ENCODE results near the gene CCL26.

Gene CCL26

DNA sequence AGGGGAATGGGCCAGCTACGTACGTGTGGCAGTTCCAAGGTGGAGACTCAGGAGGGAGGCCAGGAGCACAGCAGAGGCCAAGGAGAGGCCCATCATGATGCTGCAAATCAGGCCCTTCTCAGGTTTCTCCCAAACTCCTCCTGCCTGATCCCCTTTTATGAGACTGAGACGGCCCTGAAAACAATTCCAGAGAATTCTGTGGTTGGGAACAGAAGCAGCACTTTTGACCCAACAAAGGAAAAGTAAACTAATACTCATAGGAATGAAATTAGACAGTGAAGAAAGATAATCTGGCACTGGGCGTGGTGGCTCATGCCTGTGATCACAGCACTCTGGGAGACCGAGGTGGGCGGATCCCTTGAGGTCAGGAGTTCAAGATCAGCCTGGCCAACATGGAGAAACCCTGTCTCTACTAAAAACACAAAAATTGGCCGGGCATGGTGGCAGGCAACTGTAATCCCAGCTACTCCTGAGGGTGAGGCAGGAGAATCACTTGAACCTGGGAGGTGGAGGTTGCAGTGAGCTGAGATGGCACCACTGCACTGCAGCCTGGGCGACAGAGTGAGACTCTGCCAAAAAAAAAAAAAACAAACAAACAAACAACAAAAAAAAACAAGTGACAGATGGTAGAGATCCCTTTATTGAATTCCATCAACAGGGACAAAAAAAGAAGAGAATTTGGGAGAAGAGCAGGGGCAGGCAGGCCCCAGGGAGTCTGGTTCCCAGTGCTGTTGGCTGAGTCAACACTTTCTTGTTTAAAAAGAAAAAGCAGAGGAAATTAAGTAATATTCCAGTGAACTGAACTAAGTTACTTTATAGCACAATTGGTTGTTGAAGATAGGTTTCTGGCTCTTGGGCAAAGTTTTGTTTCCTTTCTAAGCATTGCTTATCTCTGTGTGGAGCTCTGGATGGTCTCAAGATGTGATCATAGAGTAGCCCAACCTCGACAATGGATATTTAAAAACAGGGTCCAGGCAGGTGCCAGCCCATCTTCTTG lies at the start of gene CCL26:
Gene CCL26 (minus strand): TSS at position 131 of the 997 bp plus-strand sequence. CDS start 35 bp downstream, at position 96.
- FAIRE-seq (no peak), DNase-seq (ENCODE audit: insufficient read length, low spot score) (no peak)

DNA sequence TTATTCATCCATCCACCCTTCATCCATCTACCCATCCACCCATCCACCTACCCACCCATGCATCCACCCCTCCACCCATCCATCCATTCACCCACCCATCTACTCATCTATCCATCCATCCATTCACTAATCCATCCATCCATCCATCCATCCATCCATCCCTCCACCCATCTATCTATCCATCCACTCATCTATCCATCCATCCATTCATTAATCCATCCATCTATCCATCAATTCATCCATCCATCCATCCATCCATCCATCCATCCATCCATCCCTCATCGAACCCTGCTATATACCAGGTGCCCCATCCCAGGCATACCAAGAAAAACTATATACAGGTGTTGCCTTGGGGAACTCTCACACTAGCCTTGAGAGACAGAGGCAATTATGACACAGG lies 48.7 kb upstream of the CCL26 start:
- FAIRE-seq (no peak), DNase-seq (ENCODE audit: insufficient read length, low spot score) (no peak)

DNA sequence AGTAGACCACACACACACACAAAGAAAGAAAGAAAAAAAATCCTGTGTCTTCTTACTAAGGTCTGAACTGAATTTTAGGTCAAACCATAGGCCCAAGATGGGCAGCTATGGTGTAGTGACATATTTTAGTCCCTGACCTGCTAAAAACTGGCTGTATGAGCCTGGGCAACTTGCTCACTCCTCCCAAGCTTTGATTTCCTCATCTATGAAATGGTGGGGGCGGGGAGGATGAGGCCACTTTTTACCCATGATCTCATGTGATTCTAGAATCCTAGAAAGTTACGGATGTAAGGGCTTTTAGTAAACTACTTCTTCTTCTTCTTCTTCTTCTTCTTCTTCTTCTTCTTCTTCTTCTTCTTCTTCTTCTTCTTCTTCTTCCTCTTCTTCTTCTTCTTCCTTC lies 47.7 kb upstream of the CCL26 start:
- FAIRE-seq = no peak
- no peak for DNase-seq (ENCODE audit: insufficient read length, low spot score)

- no peak for DNase-seq (ENCODE audit: insufficient read length, low spot score)
- no peak for FAIRE-seq
Measured at GRCh38 chr7:75818472-75818871, 46.5 kb upstream of the CCL26 start.

- no peak for DNase-seq (ENCODE audit: insufficient read length, low spot score)
- no peak for FAIRE-seq
Measured at GRCh38 chr7:75817116-75817515, 45.1 kb upstream of the CCL26 start.

GRCh38 chr7:75815418-75816064 lies 43.5 kb upstream of the CCL26 start:
- DNase-seq (ENCODE audit: insufficient read length, low spot score) = no peak
- FAIRE-seq = no peak

DNA sequence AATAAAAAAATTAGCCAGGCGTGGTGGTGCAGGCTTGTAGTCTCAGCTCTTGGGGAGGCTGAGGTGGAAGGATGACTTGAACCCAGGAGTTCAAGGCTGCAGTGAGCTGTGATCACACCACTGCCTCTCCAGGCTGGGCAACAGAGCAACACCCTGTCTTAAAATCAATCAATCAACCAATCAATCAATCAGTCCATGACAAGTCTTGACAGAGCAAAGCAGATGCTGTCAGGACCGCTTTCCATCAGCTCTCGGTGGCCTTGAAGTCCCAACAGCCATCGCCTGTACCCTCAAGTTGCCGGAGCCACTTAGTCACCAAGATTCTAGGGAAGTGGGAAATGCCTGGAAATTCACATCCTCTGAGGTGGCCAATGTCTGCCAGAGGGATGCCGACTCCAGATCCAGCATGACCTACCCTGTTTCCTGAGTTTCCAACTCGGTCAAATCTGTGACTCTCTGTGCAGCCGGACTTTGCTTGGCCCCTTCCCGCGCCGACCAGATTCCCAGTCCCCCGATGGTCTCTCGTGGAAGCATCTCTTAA lies 42.5 kb upstream of the CCL26 start:
- FAIRE-seq = no peak
- DNase-seq (ENCODE audit: insufficient read length, low spot score) = no peak

- FAIRE-seq (no peak), DNase-seq (ENCODE audit: insufficient read length, low spot score) (no peak)
Measured at GRCh38 chr7:75813781-75814236, 41.8 kb upstream of the CCL26 start, which contains the start of gene CCL24. Gene CCL24 (minus strand): TSS chr7:75813806. CDS start chr7:75813715, 91 bp downstream.

DNA sequence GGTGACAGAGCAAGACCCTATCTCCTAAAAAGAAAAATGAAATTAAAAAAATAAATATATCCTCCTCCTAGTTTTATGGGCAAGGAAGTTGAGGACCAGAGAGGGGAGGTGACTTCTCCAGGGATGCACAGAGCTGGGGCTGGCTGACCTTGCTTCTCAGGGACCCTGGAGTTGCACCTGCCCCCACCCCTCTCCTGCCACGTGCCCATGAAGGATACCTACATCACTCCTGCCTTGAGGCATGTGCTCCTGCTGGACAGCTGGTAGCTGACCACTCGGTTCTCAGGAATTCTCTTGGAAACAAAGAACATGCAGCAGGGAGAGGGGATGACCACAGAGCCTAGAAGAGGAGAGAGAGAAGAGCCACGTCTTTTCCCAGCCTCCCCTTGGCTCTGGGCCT lies 41.1 kb upstream of the CCL26 start:
- DNase-seq (ENCODE audit: insufficient read length, low spot score) (no peak), FAIRE-seq (no peak)

DNA sequence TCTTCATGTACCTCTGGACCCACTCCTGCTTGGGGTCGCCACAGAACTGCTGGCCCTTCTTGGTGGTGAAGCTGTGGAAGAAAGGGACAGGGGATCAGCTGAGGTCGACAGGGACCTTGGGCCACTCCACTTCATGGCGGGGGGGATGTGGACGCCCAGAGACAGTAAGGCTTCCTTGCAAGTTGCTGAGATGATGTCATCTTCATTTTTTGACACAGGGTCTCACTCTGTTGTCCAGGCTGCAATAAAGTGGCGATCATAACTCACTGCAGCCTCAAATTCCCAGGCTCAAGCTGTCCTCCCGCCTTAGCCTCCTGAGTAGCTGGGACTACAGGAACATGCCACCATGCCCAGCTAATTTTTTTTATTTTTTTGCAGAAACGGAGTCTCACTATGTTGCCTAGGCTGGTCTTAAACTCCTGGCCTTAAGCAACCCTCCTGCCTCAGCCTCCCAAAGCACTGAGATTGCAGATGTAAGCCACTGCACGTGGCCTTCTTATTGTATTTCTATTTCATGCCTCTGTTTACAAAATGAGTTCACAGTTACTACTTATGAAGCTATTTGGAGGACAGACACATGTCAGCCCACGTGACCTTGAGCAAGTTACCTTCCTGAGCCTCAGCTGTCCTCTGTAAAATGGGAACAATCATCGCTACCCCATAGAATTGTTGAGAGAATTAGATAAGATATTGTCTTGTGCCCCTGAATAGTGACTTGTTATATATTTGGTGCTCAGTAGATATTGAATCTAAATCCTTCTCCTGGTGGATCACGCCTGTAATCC lies 40.1 kb upstream of the CCL26 start:
- FAIRE-seq = no peak

DNA sequence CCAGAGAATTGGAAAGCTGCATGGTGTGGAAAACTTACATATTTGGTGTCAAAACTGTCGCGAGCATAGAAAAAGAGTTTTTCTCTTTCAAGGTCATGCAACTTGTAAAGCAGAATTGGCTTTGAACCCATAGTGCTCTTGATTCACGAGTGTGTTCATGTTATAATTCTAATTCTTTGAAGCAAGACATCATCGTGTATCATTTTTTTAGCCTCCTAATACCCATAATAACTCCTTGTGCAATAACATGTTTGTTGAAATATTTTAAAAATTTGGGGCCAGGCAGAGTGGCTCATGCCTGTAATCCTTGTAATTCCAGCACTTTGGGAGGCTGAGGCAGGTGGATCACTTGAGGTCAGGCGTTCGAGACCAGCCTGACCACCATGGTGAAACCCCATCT lies 37.4 kb upstream of the CCL26 start:
- FAIRE-seq = no peak
- no peak for DNase-seq (ENCODE audit: insufficient read length, low spot score)

More for the DNA sequence above, 40.1 kb upstream of the CCL26 start:
- no peak for DNase-seq (ENCODE audit: insufficient read length, low spot score)

- no peak for FAIRE-seq
Measured at GRCh38 chr7:75808106-75808505, 36.1 kb upstream of the CCL26 start.

GRCh38 chr7:75807452-75807851 lies 35.4 kb upstream of the CCL26 start:
- DNase-seq (ENCODE audit: insufficient read length, low spot score) = no peak
- FAIRE-seq = no peak

More at GRCh38 chr7:75808106-75808505, 36.1 kb upstream of the CCL26 start:
- DNase-seq (ENCODE audit: insufficient read length, low spot score) = no peak

- DNase-seq (ENCODE audit: insufficient read length, low spot score) = no peak
- FAIRE-seq = no peak
Measured at GRCh38 chr7:75806560-75807307, 34.7 kb upstream of the CCL26 start.

GRCh38 chr7:75804705-75805104 lies 32.7 kb upstream of the CCL26 start:
- no peak for DNase-seq (ENCODE audit: insufficient read length, low spot score)
- no peak for FAIRE-seq

- FAIRE-seq = no peak
Measured at GRCh38 chr7:75804004-75804403, 32.0 kb upstream of the CCL26 start.

DNA sequence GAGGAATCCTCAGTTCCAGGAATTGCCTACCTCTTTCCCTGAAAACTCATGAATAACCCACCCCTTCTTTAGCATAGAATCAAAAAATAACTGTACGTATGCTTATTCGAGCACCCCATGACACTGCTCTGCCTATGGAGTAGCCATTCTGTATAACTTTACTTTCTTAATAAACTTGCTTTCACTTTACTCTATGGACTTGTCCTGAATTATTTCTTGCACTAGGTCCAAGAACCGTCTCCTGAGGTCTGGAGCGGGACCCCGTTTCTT lies 30.5 kb upstream of the CCL26 start:
- no peak for DNase-seq (ENCODE audit: insufficient read length, low spot score)
- FAIRE-seq = no peak

More at GRCh38 chr7:75804004-75804403, 32.0 kb upstream of the CCL26 start:
- no peak for DNase-seq (ENCODE audit: insufficient read length, low spot score)

DNA sequence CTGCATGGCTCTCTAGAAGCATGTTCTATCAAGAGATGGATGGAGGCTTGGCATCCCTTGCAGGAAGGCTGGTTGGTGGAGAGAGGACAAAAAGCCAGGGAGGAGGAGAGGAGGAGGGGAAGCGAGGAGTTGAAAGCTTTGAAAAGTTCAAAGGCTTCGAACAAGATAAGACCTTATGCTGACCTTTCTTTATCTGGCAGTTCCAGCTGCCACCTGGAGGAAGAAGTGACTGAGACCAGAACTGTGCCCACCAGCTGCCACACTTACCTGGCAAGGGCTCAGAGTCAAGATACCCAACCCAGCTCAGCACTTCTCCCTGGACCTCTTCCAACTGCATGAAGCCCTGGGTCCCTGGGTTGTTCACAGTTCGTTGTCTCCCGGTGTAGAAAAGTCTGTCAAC lies 26.8 kb upstream of the CCL26 start:
- no peak for FAIRE-seq
- DNase-seq (ENCODE audit: insufficient read length, low spot score) = no peak

GRCh38 chr7:75796420-75796819 lies 24.4 kb upstream of the CCL26 start:
- no peak for DNase-seq (ENCODE audit: insufficient read length, low spot score)
- no peak for FAIRE-seq

GRCh38 chr7:75795831-75796285 lies 23.8 kb upstream of the CCL26 start:
- no peak for DNase-seq (ENCODE audit: insufficient read length, low spot score)

More at GRCh38 chr7:75795831-75796285, 23.8 kb upstream of the CCL26 start:
- no peak for FAIRE-seq
